Upper lobe of left lung (tissue), 6 donors: Measurements from ENCODE around the gene SUPT3H. TPM values are rescaled to one million over a fixed set of nuclear protein-coding genes. Genes with fewer than 3 reads are reported as not detected.

Source experiments
- ATAC-seq, 2 donors: fragments of 200-7000 bp; cut with Tn5 transposase; one replicate each; pipeline ENCODE4 v1.9.1; 2022; ENCODE audit warnings: mild to moderate bottlenecking in 2 of 2, moderate library complexity in 2 of 2; ENCODE audit not compliant: low FRiP score in 2 of 2
- DNase-seq, 2 donors: peaks; one replicate each; pipeline ENCODE4 v3.0.0-alpha.2; 2019 to 2020
- H3K27ac ChIP-seq, 4 donors: fragments of 200-600 bp; sonication (generic); one replicate each; pipeline ENCODE4 v1.5.1; 2016 to 2019
- H3K27me3 ChIP-seq, 4 donors: fragments of 200-600 bp; sonication (generic); one replicate each; pipeline ENCODE4 v1.5.1; 2017 to 2019
- H3K36me3 ChIP-seq, 4 donors: fragments of 200-600 bp; sonication (generic); one replicate each; pipeline ENCODE4 v1.5.1; 2016 to 2019
- H3K4me1 ChIP-seq, 4 donors: fragments of 200-600 bp; sonication (generic); one replicate each; pipeline ENCODE4 v1.5.1; 2018 to 2019
- H3K4me3 ChIP-seq, 4 donors: fragments of 200-600 bp; sonication (generic); one replicate each; pipeline ENCODE4 v1.5.1; 2017 to 2019; ENCODE audit warnings: mild to moderate bottlenecking in 2 of 4, moderate library complexity in 1 of 4
- H3K9me3 ChIP-seq, 4 donors: fragments of 200-600 bp; sonication (generic); one replicate each; pipeline ENCODE4 v1.5.1; 2018 to 2019
- CTCF ChIP-seq, 6 experiments: fragments of 450-650 bp in 4 of 6; fragments of 200-600 bp in 2 of 6; sonication (generic) in 2 of 6; IDR thresholded peaks; one replicate each; pipeline ENCODE4 v1.5.1; 2016 to 2019; ENCODE audit warnings: antibody characterized with exemption in 6 of 6
- EP300 ChIP-seq, 4 donors: sonication (generic); formaldehyde crosslinking; IDR thresholded peaks; one replicate each; pipeline ENCODE4 v1.5.1; 2017; ENCODE audit warnings: antibody characterized with exemption in 4 of 4, control low read depth in 2 of 4
- POLR2A ChIP-seq, 4 donors: fragments of 450-650 bp; IDR thresholded peaks; one replicate each; pipeline ENCODE4 v1.5.1; 2016 to 2017; ENCODE audit warnings: antibody characterized with exemption in 4 of 4, mild to moderate bottlenecking in 2 of 4
- POLR2AphosphoS5 ChIP-seq, 2 donors: sonication (generic); formaldehyde crosslinking; IDR thresholded peaks; one replicate each; pipeline ENCODE4 v1.5.1; 2017; ENCODE audit warnings: antibody characterized with exemption in 2 of 2
- WGBS, 2 donors: methylation state at CpG; one replicate each; pipeline ENCODE4 v1.1.5; 2017 to 2018; 5-methylcytosine and 5-hydroxymethylcytosine counted together
- total RNA-seq, 6 donors: library from RNA; depleted of rRNA in 4 of 6; stranded (reverse); fragments of >200 nt in 4 of 6; gene quantifications; one replicate each; pipeline versions ENCODE4 v1.1.0 to v1.2.1, GENCODE V29; 2016 to 2021
- donor health status: DM: no; HTN: no; CAD: no; lungs with moderate emphysema.
- donor health status: DM: no; HTN: yes; CAD: no; lungs with severe emphysema.

The SUPT3H gene
- total RNA-seq, 6 donors from 2014 or later, result 6.4 to 45.1 (median 8.9) TPM

GRCh38 chr6:44787254-44787834, 590.4 kb downstream of the SUPT3H start:
- no peak overlapping the region for H3K27ac ChIP-seq
- no peaks in the 10 kb centered on the region for H3K36me3 ChIP-seq
- H3K27me3 ChIP-seq, result no peaks in the 10 kb centered on the region
- peaks cover 0 to 8% (median 2%) of the 10 kb centered on the region in 4 donors for H3K9me3 ChIP-seq
- ATAC-seq, result no peak
- 84 to 85% methylated on average over 8 of the region's 8 CpGs for WGBS, 2 donors
- no peak for TF ChIP-seq POLR2AphosphoS5 (IDR thresholded peaks at IDR 0.05)
- no peak for TF ChIP-seq POLR2A (IDR thresholded peaks at IDR 0.05)
- TF ChIP-seq EP300 (IDR thresholded peaks at IDR 0.05), result no peak
- TF ChIP-seq CTCF (IDR thresholded peaks at IDR 0.05), result no peak
- DNase-seq, result no peak
- no peaks in the 10 kb centered on the region for H3K4me1 ChIP-seq
- H3K4me3 ChIP-seq, result no peak overlapping the region

DNA sequence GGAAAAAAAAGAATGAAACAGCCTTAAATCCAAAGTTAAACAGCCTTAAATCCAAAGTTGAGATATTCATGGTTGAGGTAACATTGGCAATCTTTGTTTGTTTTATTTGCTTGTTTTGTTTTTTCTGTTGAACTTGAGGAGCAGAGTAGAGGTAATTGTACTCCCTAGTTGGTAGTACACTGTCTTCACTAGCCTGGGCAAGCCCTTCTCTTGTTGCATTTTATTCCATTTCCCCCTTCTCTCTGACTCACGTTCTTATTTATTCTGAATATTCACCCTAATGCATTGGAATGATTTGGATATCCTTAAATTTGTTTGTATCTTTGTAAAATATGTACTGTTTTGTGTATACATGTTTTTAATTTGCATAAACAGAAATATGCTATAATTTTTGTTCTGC, 592.6 kb downstream of the SUPT3H start:
- no peaks in the 10 kb centered on the region for H3K4me1 ChIP-seq
- no peak overlapping the region for H3K4me3 ChIP-seq
- ATAC-seq (no peak), DNase-seq (no peak)
- H3K9me3 ChIP-seq, result peaks cover 0 to 8% (median 2%) of the 10 kb centered on the region in 4 donors
- 70 to 80% methylated on average over 1 of the region's 1 CpG for WGBS, 2 donors
- no peaks in the 10 kb centered on the region for H3K36me3 ChIP-seq
- TF ChIP-seq EP300 (IDR thresholded peaks at IDR 0.05), result no peak
- TF ChIP-seq POLR2AphosphoS5 (IDR thresholded peaks at IDR 0.05), result no peak
- no peak for TF ChIP-seq CTCF (IDR thresholded peaks at IDR 0.05)
- no peak for TF ChIP-seq POLR2A (IDR thresholded peaks at IDR 0.05)
- H3K27ac ChIP-seq, result no peak overlapping the region
- H3K27me3 ChIP-seq, result no peaks in the 10 kb centered on the region

DNA sequence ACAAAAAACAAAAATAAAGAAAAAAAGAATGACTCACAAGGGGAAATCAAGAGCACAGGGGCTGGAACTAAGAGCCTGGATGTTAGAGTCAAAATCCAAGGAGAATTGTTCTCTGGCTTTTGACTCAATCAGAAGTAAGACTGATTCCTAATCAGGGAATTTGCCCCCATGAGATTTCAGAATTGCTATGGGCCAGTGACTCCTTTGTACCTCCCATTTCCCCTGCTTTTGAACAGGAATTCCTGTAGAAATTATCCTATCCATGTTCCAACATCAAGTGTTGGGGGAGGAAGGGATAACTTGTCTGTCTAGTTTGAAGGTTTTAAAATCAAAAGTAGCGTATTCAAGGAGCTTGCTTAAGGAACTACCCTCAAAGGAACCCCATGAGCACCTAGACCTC, 593.5 kb downstream of the SUPT3H start:
- no peak for ATAC-seq
- TF ChIP-seq EP300 (IDR thresholded peaks at IDR 0.05) (no peak), POLR2A (IDR thresholded peaks at IDR 0.05) (no peak), CTCF (IDR thresholded peaks at IDR 0.05) (no peak), POLR2AphosphoS5 (IDR thresholded peaks at IDR 0.05) (no peak)
- Histone ChIP-seq H3K9me3 (peaks cover 0 to 8% (median 2%) of the 10 kb centered on the region in 4 donors), H3K36me3 (no peaks in the 10 kb centered on the region), H3K27ac (no peak overlapping the region), H3K27me3 (no peaks in the 10 kb centered on the region), H3K4me1 (no peaks in the 10 kb centered on the region), H3K4me3 (no peak overlapping the region)
- no peak for DNase-seq
- WGBS, 2 donors, result 85 to 100% methylated on average over 1 of the region's 1 CpG

DNA sequence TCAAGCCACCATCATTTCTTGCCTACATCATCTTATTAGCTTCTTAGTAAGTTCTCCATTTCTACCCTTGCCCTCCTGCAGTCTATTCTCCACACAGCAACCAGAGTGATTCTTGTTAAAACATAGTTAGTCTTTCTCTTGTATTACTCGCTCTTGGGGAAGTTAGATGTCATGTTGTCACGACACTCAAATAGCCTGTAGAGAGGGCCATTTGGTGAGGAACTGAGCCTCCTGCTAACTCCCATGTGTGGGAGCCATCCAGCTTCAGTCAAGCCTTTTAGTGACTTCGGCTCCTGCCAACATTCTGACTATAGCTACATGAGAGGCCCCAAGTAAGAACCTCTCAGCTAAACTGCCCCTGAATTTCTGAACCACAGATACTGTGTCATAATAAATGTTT, 594.8 kb downstream of the SUPT3H start:
- Histone ChIP-seq H3K36me3 (no peaks in the 10 kb centered on the region), H3K4me1 (no peaks in the 10 kb centered on the region), H3K9me3 (peaks cover 0 to 8% (median 2%) of the 10 kb centered on the region in 4 donors), H3K27me3 (no peaks in the 10 kb centered on the region), H3K4me3 (no peak overlapping the region), H3K27ac (no peak overlapping the region)
- DNase-seq, result no peak
- TF ChIP-seq CTCF (IDR thresholded peaks at IDR 0.05), result no peak
- TF ChIP-seq POLR2AphosphoS5 (IDR thresholded peaks at IDR 0.05), result no peak
- no peak for TF ChIP-seq POLR2A (IDR thresholded peaks at IDR 0.05)
- no peak for TF ChIP-seq EP300 (IDR thresholded peaks at IDR 0.05)
- 76 to 82% methylated on average over 3 of the region's 3 CpGs for WGBS, 2 donors
- no peak for ATAC-seq
